Fibroblast of pulmonary artery (primary cell): Measurements from ENCODE around the gene LSM7.

ENCODE experiments used
- DNase-seq: peaks from one replicate; pipeline ENCODE4 v3.0.0-alpha.2; 2010; ENCODE audit warnings: low read depth
- H3K4me3 ChIP-seq: replicated peaks from 2 replicates; pipeline ENCODE4 v1.5.1; 2011; ENCODE audit warnings: low read depth, mild to moderate bottlenecking, control low read depth, low read length, moderate library complexity
- CTCF ChIP-seq: IDR thresholded peaks from 2 replicates; pipeline ENCODE4 v1.5.1; 2011; ENCODE audit warnings: mild to moderate bottlenecking, control low read depth, low read length, inconsistent platforms; ENCODE audit errors: missing control alignments

LSM7 gene

GRCh38 chr19:2340496-2341243 is 12.3 kb upstream of the LSM7 start:
- no peak for TF ChIP-seq CTCF
- no peak for DNase-seq
- H3K4me3 ChIP-seq: no peak overlapping the region

- no peak for DNase-seq
- TF ChIP-seq CTCF: no peak
- no peak overlapping the region for H3K4me3 ChIP-seq
Observed at GRCh38 chr19:2339644-2340310, 11.4 kb upstream of the LSM7 start.

- no peak for DNase-seq
- H3K4me3 ChIP-seq: no peak overlapping the region
- no peak for TF ChIP-seq CTCF
Observed at GRCh38 chr19:2338751-2339643, 10.6 kb upstream of the LSM7 start.

GRCh38 chr19:2338055-2338615 is 9.7 kb upstream of the LSM7 start:
- TF ChIP-seq CTCF: no peak
- DNase-seq: no peak
- H3K4me3 ChIP-seq: no peak overlapping the region

- no peak overlapping the region for H3K4me3 ChIP-seq
- peak; percentile 29 for TF ChIP-seq CTCF
- DNase-seq: peak; percentile 69
Observed at GRCh38 chr19:2337329-2337707, 8.9 kb upstream of the LSM7 start.

GRCh38 chr19:2336528-2337328 is 8.3 kb upstream of the LSM7 start:
- TF ChIP-seq CTCF: no peak
- no peak overlapping the region for H3K4me3 ChIP-seq
- no peak for DNase-seq
